GM12872 (cell line): ENCODE measurements around the gene CBLC.
A peak's percentile ranks its signal among the peaks of the same experiment; 100 is the strongest.

Source experiments
- CTCF ChIP-seq: IDR thresholded peaks from 3 replicates; pipeline ENCODE4 v1.5.1; 2011; ENCODE audit warnings: low read depth, mild to moderate bottlenecking, low read length, moderate library complexity; ENCODE audit not compliant: insufficient read depth

Gene CBLC

DNA sequence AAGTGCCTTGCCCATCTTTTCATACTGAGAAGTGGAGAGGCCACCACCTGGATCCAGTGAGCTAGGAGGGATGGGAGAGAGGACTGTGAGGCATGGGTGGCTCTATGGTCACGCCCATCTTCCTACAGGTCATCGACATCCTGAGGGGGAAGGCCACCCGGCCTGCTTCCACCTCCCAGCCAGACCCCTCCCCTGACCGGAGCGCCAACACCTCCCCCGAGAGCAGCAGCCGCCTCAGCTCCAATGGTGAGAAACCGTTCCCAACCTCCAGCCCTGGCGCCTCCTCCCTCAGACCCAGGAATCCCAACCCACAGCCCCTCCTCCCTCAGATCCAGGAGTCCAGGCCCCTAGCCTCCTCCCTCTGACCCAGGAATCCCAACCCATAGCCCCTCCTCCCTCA, 19.1 kb upstream of the CBLC start:
- TF ChIP-seq CTCF, result no peak

- no peak for TF ChIP-seq CTCF
Measured at GRCh38 chr19:44759083-44759804, 18.4 kb upstream of the CBLC start.

DNA sequence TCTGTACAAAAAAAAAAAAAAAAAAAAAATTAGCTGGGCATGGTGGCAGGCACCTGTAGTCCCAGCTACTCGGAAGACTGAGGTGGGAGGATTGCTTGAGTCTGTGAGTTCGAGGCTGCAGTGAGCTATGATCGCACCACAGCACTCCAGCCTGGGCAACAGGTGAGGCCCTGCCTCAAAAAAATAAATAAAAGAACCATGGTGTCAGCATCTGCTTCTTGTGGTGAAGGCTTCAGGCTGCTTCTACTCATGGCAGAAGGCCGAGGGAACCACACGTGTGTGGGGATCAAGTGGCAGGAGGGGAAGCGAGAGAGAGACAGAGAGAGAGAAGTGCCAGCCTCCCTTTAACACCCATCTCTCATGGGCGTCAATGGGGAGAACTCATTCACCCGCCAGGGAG, 15.7 kb upstream of the CBLC start:
- no peak for TF ChIP-seq CTCF

GRCh38 chr19:44765033-44765948, 12.4 kb upstream of the CBLC start:
- no peak for TF ChIP-seq CTCF

DNA sequence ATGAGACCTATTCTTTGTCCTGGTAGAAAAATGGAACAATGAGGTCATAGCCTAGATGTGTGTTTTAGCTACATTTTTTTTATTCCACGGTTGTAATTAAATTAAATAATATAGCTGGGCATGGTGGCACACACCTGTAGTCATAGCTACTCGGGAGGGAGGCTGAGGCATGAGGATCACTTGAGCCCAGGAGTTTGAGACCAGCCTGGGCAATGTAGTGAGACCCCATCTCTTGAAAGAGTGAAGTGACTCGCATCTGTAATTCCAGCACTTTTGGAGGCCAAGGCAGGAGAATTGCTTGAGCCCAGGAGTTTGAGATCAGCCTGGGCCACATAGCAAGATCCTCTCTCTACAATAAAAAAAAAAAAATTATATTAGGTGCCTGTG, 11.7 kb upstream of the CBLC start:
- no peak for TF ChIP-seq CTCF

DNA sequence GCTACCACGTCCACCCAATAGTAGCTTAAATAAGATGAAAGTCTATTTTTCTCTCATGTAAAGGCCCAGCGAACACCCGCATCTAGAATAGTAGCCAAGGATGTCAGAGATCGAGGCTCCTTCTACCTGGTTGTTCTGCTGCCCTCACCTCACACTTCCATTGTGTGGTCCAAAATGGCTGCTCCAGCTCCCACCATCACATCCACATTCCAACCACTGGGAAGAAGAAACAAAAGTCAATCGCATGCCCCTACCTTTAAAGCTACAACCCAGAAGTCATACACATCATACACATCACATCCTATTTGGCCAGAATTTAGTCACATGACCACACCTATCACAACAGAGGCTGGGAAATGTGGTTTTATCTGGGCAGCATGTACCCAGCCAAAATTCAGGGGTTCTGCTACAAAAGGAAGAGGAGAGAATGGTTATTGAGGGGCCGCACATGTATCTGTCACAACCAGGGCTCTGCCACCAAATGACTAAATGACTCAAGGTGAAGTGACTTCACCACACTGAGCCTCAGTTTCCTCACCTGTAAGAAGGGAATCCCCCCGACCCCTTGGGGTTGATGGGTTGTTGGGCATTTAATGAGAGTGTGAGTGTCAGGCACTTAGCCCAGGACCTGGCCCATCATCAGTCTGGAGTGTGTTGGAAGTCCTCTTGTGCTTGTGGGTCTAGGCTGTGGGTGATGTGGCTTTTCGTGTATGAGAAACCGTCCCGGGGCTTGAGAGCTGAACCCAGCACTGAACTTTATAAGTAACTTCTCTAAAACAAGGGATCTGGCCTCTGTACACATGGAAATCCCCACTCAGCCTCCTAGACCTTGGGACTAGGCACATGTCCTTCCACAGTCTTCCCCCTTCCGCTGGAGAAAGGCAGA, 10.2 kb upstream of the CBLC start:
- TF ChIP-seq CTCF, result no peak

- TF ChIP-seq CTCF, result peak; percentile 73
Measured at GRCh38 chr19:44770550-44771257, 7.0 kb upstream of the CBLC start.
